ENCODE measurements around the gene CAPN2.
"Not testable (repeated sequence)": the region's sequence is repeated elsewhere in the genome, so short reads cannot be mapped to it uniquely, and the experiment has no call there.

Gene CAPN2

GRCh38 chr1:223794136-223794880 is 82.0 kb downstream of the CAPN2 start:
- DNase-seq = peak; percentile 76

- DNase-seq = no peak
These were observed 83.9 kb downstream of the CAPN2 start for GRCh38 chr1:223796210-223796609.

GRCh38 chr1:223802032-223802431 is 89.7 kb downstream of the CAPN2 start:
- DNase-seq = no peak

GRCh38 chr1:223802602-223803001 is 90.3 kb downstream of the CAPN2 start:
- no peak for DNase-seq

GRCh38 chr1:223803211-223803610 is 90.9 kb downstream of the CAPN2 start:
- no peak for DNase-seq

GRCh38 chr1:223809905-223810304 is 97.6 kb downstream of the CAPN2 start:
- not testable (repeated sequence) for DNase-seq

GRCh38 chr1:223810586-223810985 is 98.2 kb downstream of the CAPN2 start:
- DNase-seq = no peak

- peak; percentile 80 for DNase-seq
These were observed 99.3 kb downstream of the CAPN2 start for GRCh38 chr1:223811634-223812101.

- DNase-seq = no peak
These were observed 101.3 kb downstream of the CAPN2 start for GRCh38 chr1:223813645-223814044.

GRCh38 chr1:223815020-223815853 is 102.9 kb downstream of the CAPN2 start:
- DNase-seq = no peak

GRCh38 chr1:223815865-223816264 is 103.5 kb downstream of the CAPN2 start:
- no peak for DNase-seq

- not testable (repeated sequence) for DNase-seq
These were observed 104.9 kb downstream of the CAPN2 start for GRCh38 chr1:223817265-223817664.

GRCh38 chr1:223819730-223820514 is 107.6 kb downstream of the CAPN2 start:
- no peak for DNase-seq

GRCh38 chr1:223820515-223820858 is 108.1 kb downstream of the CAPN2 start:
- no peak for DNase-seq

GRCh38 chr1:223820971-223821370 is 108.6 kb downstream of the CAPN2 start:
- DNase-seq = no peak

GRCh38 chr1:223824287-223824686 is 111.9 kb downstream of the CAPN2 start:
- no peak for DNase-seq

- DNase-seq = no peak
These were observed 112.4 kb downstream of the CAPN2 start for GRCh38 chr1:223824712-223825111.
